Fibroblast of lung (primary cell): ENCODE measurements around the gene SUPT3H.

Experiments used
- EZH2 ChIP-seq: IDR thresholded peaks from 2 replicates; pipeline ENCODE4 v1.5.1; 2012; ENCODE audit warnings: low read length, control low read depth, mild to moderate bottlenecking; ENCODE audit errors: missing control alignments
- TF ChIP-seq, protein P1 (sequence below), 2 donors: IDR thresholded peaks in 1 of 2; conservative IDR thresholded peaks in 1 of 2; 1 replicate in 1 of 2; 2 replicates in 1 of 2; pipeline ENCODE4 v1.5.1; 2011 to 2012; ENCODE audit warnings: low read length in 2 of 2, control low read depth in 1 of 2, inconsistent platforms in 1 of 2, low read depth in 1 of 2, mild to moderate bottlenecking in 1 of 2

DNA sequence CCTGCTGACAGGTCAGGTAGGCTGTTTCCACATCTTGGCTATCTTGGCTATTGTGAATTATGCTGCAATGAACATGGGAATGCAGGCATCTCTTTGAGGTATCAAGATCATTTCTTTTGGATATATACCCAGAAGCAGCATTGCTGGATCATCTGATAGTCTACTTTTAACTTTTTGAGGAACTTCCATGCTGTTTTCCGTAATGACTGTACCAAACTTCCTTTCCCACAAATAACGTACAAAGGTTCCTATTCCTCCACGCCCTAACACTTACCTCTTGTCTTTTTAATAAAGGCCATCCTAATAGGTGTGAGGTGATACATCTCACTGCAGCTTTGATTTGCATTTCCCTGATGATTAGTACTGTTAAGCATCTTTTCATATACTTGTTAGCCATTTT is 388.3 kb downstream of the SUPT3H start:
- TF ChIP-seq, protein P1, sequence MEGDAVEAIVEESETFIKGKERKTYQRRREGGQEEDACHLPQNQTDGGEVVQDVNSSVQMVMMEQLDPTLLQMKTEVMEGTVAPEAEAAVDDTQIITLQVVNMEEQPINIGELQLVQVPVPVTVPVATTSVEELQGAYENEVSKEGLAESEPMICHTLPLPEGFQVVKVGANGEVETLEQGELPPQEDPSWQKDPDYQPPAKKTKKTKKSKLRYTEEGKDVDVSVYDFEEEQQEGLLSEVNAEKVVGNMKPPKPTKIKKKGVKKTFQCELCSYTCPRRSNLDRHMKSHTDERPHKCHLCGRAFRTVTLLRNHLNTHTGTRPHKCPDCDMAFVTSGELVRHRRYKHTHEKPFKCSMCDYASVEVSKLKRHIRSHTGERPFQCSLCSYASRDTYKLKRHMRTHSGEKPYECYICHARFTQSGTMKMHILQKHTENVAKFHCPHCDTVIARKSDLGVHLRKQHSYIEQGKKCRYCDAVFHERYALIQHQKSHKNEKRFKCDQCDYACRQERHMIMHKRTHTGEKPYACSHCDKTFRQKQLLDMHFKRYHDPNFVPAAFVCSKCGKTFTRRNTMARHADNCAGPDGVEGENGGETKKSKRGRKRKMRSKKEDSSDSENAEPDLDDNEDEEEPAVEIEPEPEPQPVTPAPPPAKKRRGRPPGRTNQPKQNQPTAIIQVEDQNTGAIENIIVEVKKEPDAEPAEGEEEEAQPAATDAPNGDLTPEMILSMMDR (conservative IDR thresholded peaks at IDR 0.05 in 1 of 2, IDR thresholded peaks at IDR 0.05 in 1 of 2; ENCODE audit: low read depth in 1 of 2, low read length in 2 of 2) = no peak
- TF ChIP-seq EZH2 = no peak
